ENCODE measurements around the gene NEK9.

GRCh38 chr14:75059642-75060041 lies 67.2 kb downstream of the NEK9 start:
- no peak for TF ChIP-seq POLR2AphosphoS5 (IDR thresholded peaks at IDR 0.05; ENCODE audit: low read depth, low read length)
- no peak for TF ChIP-seq TAF1 (IDR thresholded peaks at IDR 0.05; ENCODE audit: borderline replicate concordance, insufficient read depth, low read length)
- TF ChIP-seq, protein P1, sequence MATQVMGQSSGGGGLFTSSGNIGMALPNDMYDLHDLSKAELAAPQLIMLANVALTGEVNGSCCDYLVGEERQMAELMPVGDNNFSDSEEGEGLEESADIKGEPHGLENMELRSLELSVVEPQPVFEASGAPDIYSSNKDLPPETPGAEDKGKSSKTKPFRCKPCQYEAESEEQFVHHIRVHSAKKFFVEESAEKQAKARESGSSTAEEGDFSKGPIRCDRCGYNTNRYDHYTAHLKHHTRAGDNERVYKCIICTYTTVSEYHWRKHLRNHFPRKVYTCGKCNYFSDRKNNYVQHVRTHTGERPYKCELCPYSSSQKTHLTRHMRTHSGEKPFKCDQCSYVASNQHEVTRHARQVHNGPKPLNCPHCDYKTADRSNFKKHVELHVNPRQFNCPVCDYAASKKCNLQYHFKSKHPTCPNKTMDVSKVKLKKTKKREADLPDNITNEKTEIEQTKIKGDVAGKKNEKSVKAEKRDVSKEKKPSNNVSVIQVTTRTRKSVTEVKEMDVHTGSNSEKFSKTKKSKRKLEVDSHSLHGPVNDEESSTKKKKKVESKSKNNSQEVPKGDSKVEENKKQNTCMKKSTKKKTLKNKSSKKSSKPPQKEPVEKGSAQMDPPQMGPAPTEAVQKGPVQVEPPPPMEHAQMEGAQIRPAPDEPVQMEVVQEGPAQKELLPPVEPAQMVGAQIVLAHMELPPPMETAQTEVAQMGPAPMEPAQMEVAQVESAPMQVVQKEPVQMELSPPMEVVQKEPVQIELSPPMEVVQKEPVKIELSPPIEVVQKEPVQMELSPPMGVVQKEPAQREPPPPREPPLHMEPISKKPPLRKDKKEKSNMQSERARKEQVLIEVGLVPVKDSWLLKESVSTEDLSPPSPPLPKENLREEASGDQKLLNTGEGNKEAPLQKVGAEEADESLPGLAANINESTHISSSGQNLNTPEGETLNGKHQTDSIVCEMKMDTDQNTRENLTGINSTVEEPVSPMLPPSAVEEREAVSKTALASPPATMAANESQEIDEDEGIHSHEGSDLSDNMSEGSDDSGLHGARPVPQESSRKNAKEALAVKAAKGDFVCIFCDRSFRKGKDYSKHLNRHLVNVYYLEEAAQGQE (IDR thresholded peaks at IDR 0.05; ENCODE audit: insufficient read depth in 1 of 2, low read depth in 2 of 2, low read length in 2 of 2): no peak
- no peak for TF ChIP-seq SIN3A (IDR thresholded peaks at IDR 0.05; ENCODE audit: borderline replicate concordance, insufficient read depth, low read length)
- TF ChIP-seq FOXP2 (optimal IDR thresholded peaks at IDR 0.05; ENCODE audit: borderline replicate concordance, extremely low read depth, extremely low read length, insufficient read depth): no peak
